OCI-LY3 (cell line): ENCODE results near the gene ERC2.

Experiments used
- H2AFZ ChIP-seq: fragments of 200-600, 300-600 bp; shearing (Covaris generic); 2 replicates; pipeline ENCODE4 v1.6.0; 2014; ENCODE audit warnings: antibody characterized with exemption, low read depth, low read length
- H3K27ac ChIP-seq: fragments of 200-600, 300-600 bp; sonication (generic); 2 replicates; pipeline ENCODE4 v1.5.1; 2014; ENCODE audit warnings: mild to moderate bottlenecking, low read length, moderate library complexity, mixed read lengths
- H3K27me3 ChIP-seq: fragments of 200-600, 300-600 bp; sonication (generic); 2 replicates; pipeline ENCODE4 v1.6.1; 2014; ENCODE audit warnings: low read depth, low read length, mixed read lengths
- H3K36me3 ChIP-seq: fragments of 200-600, 300-600 bp; sonication (generic); replicated peaks from 2 replicates; pipeline ENCODE3; 2014; ENCODE audit warnings: low read depth, low read length, mixed read lengths
- H3K4me1 ChIP-seq: fragments of 300-600, 200-600 bp; sonication (generic); 2 replicates; pipeline ENCODE4 v1.6.1; 2014; ENCODE audit warnings: low read length, mixed read lengths
- H3K4me2 ChIP-seq: fragments of 200-600, 300-600 bp; sonication (generic); 2 replicates; pipeline ENCODE4 v1.6.1; 2014; ENCODE audit warnings: low read length, mixed read lengths
- H3K4me3 ChIP-seq: fragments of 300-600, 200-600 bp; sonication (generic); 2 replicates; pipeline ENCODE4 v1.5.1; 2014; ENCODE audit warnings: antibody characterized with exemption, mild to moderate bottlenecking, low read length, moderate library complexity
- H3K79me2 ChIP-seq: fragments of 300-600, 200-600 bp; shearing (Covaris generic); 2 replicates; pipeline ENCODE4 v1.6.1; 2014; ENCODE audit warnings: mild to moderate bottlenecking, low read length, mixed read lengths
- H3K9ac ChIP-seq: fragments of 300-600, 200-600 bp; shearing (Covaris generic); 2 replicates; pipeline ENCODE4 v1.6.0; 2014; ENCODE audit warnings: mild to moderate bottlenecking, low read length, moderate library complexity
- H3K9me3 ChIP-seq: fragments of 200-600, 300-600 bp; shearing (Covaris generic); 2 replicates; pipeline ENCODE4 v1.6.1; 2014; ENCODE audit warnings: low read length, mixed read lengths; ENCODE audit not compliant: insufficient read depth
- H4K20me1 ChIP-seq: fragments of 200-600, 300-600 bp; sonication (generic); 2 replicates; pipeline ENCODE4 v1.6.1; 2016; ENCODE audit warnings: low read length, mixed read lengths; ENCODE audit not compliant: insufficient read depth
- CTCF ChIP-seq: fragments of 200-600, 300-600 bp; sonication (generic); IDR thresholded peaks from 2 replicates; pipeline ENCODE4 v1.5.1; 2014; ENCODE audit warnings: antibody characterized with exemption, low read length, low read depth
- EZH2phosphoT487 ChIP-seq: fragments of 200-600 bp; shearing (Covaris generic); IDR thresholded peaks from 2 replicates; pipeline ENCODE4 v1.6.1; 2018; ENCODE audit warnings: antibody characterized with exemption, mixed run types, low read depth

Gene ERC2

DNA sequence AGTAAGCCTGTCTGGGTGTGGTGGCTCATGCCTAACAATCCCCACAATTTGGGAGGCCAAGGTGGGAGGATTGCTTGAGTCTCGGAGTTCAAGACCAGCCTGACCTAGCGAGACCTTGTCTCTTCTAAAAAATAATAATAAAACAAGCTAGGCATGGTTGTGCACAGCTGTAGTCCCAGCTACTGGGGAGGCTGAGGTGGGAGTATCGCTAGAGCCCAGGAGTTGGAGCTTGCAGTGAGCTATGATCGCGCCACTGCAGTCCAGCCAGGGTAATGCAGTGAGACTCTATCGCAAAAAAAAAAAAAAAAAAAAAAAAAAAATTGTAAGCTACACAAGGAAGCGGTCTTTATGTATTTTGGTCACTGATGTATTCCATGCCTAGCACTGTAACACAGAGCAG is 738.7 kb downstream of the ERC2 start:
- Histone ChIP-seq H3K4me2 (no peak overlapping the region), H3K27ac (no peak overlapping the region), H2AFZ (no peak overlapping the region), H3K4me3 (no peak overlapping the region), H4K20me1 (no peaks in the 10 kb centered on the region), H3K79me2 (no peaks in the 10 kb centered on the region), H3K9ac (no peak overlapping the region), H3K9me3 (no peaks in the 10 kb centered on the region), H3K27me3 (peaks cover 6% of the 10 kb centered on the region; the same call in 1 of the 2 replicates), H3K36me3 (no peaks in the 10 kb centered on the region), H3K4me1 (peaks cover 26% of the 10 kb centered on the region)
- TF ChIP-seq CTCF (no peak), EZH2phosphoT487 (no peak)

DNA sequence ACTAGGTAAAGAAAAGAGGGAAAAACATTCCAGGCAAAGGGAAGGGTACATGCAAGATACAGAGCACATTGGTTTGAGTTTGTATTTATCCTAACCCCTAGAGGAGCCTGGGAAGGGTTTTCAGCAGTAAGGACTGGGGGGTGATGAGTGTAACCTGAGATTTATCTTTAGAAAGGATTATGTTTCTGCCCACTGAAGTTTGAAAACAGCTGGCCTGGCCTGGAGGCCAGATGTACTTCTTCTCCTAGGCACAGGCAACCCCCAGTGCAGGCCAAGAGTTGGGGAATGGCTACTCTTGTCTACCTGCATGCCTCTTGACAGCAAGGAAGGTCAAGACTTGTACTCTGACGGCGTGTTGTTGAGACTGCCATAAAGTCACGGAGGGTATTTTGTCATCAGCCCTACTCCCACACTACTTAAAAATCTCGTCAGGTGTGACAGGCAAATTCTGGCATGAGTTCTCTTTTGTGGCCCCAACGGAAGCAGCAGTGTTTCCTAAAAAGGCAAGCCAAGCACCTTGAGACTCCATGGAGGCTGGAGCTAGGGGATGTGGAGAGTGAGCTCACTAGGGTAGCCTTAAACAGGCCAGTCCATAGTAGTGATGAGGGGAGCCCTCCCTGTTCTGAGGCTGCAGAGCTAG is 739.7 kb downstream of the ERC2 start:
- Histone ChIP-seq H3K36me3 (no peaks in the 10 kb centered on the region), H3K79me2 (no peaks in the 10 kb centered on the region), H3K4me3 (no peak overlapping the region), H3K27me3 (peaks cover 4% of the 10 kb centered on the region; the same call in 1 of the 2 replicates), H2AFZ (no peak overlapping the region), H3K4me1 (peaks cover 36% of the 10 kb centered on the region), H3K27ac (no peak overlapping the region), H3K4me2 (no peak overlapping the region), H4K20me1 (no peaks in the 10 kb centered on the region), H3K9ac (no peak overlapping the region), H3K9me3 (no peaks in the 10 kb centered on the region)
- TF ChIP-seq CTCF = no peak
- no peak for TF ChIP-seq EZH2phosphoT487

DNA sequence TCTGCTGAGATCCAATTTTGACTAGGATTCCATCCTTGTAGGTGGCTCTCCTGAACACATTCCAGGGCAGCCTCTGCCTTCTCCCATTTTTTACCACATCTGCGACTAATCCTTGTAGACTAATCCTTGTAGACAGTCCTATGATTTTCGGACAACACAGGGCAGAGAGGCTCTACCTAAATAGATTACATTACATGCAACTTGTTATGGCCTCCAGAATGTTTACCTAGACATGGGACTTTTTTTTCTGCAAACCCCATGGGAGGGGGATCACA is 741.8 kb downstream of the ERC2 start:
- H3K36me3 ChIP-seq = no peaks in the 10 kb centered on the region
- no peaks in the 10 kb centered on the region for H3K79me2 ChIP-seq
- TF ChIP-seq CTCF (no peak), EZH2phosphoT487 (no peak)
- H2AFZ ChIP-seq = no peak overlapping the region
- no peaks in the 10 kb centered on the region for H3K9me3 ChIP-seq
- peak overlapping the region; percentile 69 for H3K4me2 ChIP-seq
- H4K20me1 ChIP-seq = no peaks in the 10 kb centered on the region
- no peak overlapping the region for H3K4me3 ChIP-seq
- H3K27me3 ChIP-seq = no peaks in the 10 kb centered on the region
- H3K27ac ChIP-seq = peak overlapping the region; percentile 11; the same call in 1 of the 2 replicates
- no peak overlapping the region for H3K9ac ChIP-seq
- H3K4me1 ChIP-seq = peaks cover 57% of the 10 kb centered on the region

GRCh38 chr3:55725681-55726500 is 742.4 kb downstream of the ERC2 start:
- H3K4me1 ChIP-seq = peaks cover 63% of the 10 kb centered on the region

More at GRCh38 chr3:55725681-55726500, 742.4 kb downstream of the ERC2 start:
- H3K4me3 ChIP-seq = 0 out of 2 replicates have a peak overlapping the region, but pooled peaks have one; percentile 8
- peak overlapping the region; percentile 69 for H3K4me2 ChIP-seq
- no peaks in the 10 kb centered on the region for H4K20me1 ChIP-seq
- no peak overlapping the region for H2AFZ ChIP-seq
- peak overlapping the region; percentile 48; the same call in 1 of the 2 replicates for H3K27ac ChIP-seq
- no peaks in the 10 kb centered on the region for H3K36me3 ChIP-seq
- no peaks in the 10 kb centered on the region for H3K9me3 ChIP-seq
- no peak overlapping the region for H3K9ac ChIP-seq
- TF ChIP-seq EZH2phosphoT487 = no peak
- no peak for TF ChIP-seq CTCF
- no peaks in the 10 kb centered on the region for H3K27me3 ChIP-seq
- H3K79me2 ChIP-seq = no peaks in the 10 kb centered on the region
